Measurements from ENCODE around the gene PSORS1C1.

The PSORS1C1 gene

DNA sequence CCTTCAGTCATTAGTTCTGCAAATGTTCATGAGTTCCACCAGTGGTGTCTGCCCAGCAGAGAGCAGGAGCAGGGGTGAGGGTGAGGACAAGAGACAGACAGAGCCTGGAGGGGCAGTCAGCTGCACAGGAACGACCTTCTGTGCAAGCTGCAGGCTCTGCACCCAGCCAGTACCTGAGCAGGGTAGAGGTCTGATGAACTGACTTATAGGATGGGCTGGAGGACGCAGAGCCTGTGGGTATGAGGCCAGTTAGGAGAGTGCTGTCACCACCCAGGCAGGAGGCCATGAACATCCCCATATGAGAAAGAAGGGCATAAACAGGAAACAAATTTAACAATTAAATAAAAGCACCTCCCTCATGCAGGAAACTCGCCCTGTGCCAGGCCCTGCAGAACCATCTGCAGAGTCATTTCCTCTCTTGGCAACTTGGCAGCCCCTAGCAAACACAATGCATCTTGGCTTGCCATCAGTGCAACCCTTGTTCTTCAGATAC, 20.2 kb upstream of the PSORS1C1 start:
- no peak for DNase-seq (ENCODE audit: low read depth in 2 of 3, low spot score in 2 of 3)

DNA sequence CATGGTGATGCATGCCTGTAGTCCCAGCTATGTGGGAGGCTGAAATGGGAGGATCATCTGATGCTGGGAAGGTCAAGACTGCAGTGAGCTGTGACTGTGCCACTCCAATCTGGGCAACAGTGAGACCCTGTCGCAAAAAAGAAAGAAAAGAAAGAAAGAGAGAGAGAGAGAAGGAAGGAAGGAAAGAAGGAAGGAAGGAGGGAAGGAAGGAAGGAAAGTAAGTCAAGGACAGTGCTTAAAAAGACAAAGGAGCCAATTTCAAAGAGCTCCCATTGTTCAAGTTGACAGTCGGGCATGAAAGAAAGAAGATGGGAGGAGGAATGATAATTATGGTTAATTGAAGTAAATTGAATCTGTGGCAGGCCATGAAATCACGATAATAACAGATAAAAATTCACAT, 18.4 kb upstream of the PSORS1C1 start:
- DNase-seq (ENCODE audit: low read depth in 2 of 3, low spot score in 2 of 3), result no peak

DNA sequence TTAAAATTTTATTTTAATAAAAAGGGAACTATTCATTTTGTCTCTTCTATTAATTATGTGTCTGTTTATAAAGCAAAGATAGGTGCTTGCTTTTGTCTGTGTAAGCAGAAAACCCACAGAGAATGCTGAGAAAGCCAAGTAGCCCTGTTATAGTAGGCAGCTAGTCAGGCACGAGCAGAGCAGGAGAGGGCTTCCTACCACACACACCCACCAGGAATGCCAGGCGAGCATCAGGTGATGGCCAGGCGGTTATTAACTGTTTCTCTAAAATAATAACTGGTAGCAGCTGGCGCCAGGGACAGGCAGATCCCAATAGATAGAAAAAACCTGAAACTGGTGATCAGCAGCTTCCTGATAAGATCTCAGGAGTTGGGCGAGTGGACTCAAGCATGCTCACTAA, 17.9 kb upstream of the PSORS1C1 start:
- DNase-seq (ENCODE audit: low read depth in 2 of 3, low spot score in 2 of 3), result no peak

DNA sequence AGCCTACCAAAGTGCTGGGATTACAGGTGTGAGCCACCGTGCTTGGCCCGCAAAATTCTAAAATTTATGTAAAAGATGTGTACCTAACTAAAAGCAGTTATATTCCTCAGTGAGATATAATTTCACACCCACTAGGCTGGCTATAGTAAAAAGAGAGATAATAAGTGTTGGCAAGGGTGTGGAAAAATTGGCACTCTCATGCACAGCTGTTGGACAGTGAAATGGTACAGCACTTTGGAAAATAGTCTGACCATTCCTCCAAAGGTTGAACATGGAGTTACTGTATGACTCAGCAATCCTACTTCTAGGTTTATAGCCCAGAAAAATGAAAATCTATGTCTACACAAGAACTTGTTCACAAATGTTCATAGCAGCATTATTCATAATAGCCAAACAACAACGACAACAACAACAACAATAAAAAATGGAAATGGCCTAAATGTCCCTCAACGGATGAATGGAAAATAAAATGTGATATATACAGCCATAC, 16.1 kb upstream of the PSORS1C1 start:
- no peak for DNase-seq (ENCODE audit: low read depth in 2 of 3, low spot score in 2 of 3)

DNA sequence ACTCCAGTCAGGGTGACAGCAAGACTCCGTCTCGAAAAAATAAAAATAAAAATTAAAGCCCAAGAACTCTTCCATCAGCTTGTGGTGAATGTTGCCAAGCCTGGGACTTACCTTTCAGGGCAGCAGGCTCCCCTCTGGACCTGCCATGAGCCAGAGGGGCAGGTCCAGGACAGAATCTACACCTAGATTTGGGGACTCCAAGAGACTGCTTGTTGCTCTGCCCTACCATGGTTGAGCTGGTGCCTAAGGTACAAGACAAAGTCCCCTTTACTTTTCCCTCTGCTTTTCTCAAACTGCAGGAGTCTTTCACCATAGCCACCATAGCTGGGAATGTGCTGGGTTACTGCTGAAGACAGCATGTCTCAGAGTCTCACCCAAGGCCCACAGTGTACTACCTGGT, 11.5 kb upstream of the PSORS1C1 start:
- no peak for DNase-seq (ENCODE audit: low read depth in 2 of 3, low spot score in 2 of 3)

DNA sequence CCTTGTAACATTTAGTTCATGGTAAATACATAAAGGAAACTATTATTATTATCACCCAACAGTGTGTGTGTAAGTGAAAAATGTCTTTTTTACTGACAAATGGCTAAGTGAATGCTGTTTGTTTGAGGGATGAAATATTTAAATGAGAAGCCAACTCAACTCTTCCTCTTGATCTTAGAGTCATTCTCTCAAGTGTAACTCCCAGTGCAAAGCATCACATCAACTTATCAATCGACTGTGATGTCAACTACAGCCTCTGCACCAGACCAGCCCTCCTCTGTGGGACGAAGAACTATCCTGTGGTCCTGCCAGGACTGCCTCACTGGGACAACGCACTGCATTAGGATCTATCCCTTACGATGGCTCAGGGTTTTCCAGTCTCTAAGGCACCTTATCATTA, 7.5 kb upstream of the PSORS1C1 start:
- no peak for DNase-seq (ENCODE audit: low read depth in 2 of 3, low spot score in 2 of 3)

DNA sequence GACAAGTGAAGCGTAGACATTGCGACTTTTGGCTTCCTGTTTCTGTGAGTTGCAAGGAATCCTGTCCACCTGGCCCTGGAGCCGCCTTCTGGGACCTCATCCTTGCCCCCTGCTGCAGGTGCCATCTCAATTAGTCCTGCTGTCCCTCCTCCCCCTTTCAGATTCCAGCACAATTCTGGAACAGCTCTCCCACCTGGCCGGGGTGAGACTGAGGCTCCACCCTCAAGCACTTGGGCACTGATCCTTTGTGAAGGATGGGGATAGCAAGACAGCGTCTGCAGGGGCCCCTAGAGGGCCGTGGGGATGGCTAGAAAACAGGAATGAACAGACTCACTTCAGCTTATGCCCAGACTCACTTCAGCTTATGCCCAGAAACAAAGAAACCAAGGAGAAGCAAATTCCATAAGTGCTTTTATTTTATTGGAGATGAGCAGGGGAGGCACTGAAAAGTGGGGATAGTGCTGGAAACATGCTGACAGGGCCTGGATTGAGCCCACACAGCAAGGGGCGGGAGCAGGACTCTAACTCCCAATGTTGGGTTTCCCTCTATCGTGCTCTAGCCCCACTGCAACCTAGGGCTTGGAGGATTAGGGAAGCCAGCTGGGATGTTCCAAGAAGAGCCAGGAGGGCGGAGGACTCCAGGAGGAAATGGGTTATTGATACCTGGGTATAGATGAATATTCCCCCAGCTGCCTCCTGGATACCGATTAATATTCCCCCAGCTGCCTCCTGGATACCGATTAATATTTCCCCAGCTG, 3.6 kb upstream of the PSORS1C1 start:
- DNase-seq (ENCODE audit: low read depth in 2 of 3, low spot score in 2 of 3), result no peak

DNA sequence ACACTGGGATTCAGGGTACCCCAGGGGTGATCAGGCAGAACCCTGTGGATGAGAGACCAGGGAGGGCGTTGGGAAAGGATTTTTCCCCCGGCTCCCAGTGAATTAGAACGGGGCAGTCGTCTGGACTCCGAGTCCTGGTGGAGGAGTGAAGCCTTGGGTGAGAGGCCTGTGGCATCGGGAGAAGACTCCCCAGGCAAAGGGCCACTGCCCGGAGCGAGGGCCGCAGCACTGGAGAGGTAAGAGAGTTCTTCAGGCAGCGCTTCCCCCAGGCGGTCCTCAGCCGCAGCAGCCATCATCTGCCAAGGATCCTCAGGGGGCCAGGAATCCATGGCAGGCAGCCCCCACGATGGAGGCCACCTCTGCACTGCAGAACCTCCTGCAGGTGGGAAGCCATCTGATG, 2.9 kb upstream of the PSORS1C1 start:
- DNase-seq (ENCODE audit: low read depth in 2 of 3, low spot score in 2 of 3), result no peak

DNA sequence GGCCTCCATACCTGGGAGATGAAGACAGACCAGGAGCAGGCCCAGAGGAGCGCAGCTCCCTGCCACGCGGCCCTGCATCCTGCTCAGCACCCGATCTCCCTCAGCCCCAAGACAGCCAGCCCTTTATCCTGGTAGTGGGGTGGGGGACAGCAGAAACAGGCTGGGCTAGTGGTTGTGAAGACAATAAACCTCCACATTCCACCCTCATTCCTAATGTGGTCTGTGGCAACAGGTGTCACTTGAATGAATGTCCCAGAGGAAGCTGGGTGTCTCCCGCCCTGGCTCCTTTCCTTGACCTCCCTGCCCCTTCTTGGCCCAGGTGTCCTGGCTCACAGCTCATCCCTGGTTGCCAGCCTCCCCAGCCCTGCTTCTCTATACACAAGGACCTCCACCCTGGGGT, 2.1 kb upstream of the PSORS1C1 start, which contains the start of gene C6orf15:
Gene C6orf15, minus strand, starts transcription at position 98 of the 400 bp plus-strand sequence. Its CDS starts 20 bp downstream, at position 78.
- no peak for DNase-seq (ENCODE audit: low read depth in 2 of 3, low spot score in 2 of 3)

DNA sequence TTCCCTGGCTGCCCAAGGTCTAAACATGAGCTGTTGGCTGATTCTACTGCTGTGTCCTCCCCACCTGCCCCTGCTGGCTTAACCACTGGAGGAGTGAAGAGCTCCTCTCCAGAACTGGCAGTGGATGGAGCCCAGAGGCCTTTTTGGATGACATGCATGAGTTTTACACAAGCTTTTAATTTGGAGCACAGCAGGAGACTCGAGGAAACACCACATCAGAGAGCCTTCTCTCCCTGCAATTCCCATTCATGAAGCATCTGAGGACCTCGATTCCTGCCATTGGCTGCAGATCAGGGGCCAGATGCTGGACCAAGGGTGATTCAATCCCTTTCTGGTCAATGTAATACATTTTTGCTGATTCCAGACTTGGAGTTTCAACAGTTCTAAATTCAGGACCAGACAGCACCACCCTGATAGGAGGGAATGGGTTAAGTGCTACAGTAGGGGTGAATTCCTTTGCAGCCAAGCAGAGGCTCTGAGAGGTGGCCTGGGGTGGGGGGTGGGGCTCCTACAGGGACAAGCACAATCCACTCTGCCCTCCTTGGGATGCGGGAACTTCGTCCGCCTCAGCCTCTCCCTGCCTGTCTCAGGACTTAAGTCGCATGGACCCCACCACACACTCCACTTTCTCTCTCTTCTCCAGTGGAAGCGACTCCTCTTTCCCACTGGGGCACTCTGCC, 599 bp upstream of the PSORS1C1 start:
- no peak for DNase-seq (ENCODE audit: low read depth in 2 of 3, low spot score in 2 of 3)

DNA sequence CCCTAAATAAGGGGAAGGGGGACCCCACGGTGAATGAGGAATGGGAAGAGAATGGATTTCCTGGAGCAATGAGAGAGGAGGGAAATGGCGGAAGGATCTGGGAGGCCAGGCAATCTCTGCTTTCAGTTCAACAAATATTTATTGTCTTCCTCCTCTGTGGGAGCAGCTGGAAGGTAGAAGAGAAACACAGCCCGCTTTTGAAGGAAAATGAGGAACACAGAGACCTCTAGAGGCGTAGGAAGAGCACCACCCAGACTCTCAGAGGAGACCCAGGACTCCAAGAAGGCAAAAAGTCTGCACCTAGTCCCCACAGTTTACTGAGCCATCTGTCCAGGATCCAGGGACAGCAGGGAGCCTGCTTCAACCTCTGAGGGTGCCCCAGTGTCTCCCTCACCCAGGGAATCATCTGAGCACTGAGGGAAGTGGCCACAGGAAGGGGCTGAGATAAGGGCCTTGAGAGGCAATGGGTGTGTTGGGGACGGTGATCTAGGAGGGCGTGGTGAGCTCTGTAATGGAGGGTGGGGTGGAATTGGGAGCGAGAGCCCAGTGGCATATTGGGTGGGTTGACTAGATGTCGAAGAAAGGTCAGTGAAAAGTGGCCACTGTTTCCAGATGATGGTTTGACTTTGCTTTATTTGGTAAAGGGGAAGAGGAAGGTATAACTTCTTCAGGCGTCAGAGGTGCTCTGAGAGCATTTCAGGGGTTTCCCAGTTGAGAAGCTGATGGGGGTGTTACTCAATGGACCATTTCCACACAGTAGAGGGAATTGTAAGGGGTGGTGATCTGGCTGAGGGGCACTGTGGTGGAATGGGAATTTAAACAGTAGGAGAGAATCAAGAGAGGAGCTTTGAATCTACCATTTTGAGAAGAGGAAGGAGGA, 610 bp downstream of the PSORS1C1 start:
- no peak for DNase-seq (ENCODE audit: low read depth in 2 of 3, low spot score in 2 of 3)

DNA sequence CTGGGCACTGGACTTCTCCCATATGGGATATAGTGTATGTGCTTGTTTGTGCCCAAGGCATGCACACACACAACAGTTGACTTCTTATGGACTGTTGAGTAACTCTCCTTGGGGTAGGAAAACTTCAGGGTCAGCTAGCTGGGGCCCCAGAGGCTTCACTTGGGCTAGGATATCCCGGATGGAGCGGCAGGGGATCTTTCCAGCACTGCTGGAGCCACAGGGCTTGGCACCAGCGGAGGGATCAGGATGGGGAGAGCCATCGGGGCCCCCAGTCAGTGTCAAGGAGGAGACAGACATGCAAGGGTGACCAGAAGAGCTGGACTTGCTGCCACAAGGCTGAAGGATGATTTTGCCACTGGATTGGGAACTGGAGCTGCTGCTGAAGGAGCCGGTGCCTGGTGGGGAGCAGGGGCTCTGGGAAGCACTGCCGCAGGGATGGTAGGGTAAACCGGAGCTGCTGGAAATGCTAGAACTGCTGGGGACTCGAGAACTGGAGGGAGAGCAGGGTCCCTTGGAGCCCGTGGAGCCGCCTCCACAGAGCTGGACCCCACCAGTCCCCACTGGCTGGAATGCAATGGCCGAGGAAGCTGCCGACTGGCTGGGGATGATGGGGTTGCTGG, 1.5 kb downstream of the PSORS1C1 start:
- DNase-seq (ENCODE audit: low read depth in 2 of 3, low spot score in 2 of 3), result no peak

DNA sequence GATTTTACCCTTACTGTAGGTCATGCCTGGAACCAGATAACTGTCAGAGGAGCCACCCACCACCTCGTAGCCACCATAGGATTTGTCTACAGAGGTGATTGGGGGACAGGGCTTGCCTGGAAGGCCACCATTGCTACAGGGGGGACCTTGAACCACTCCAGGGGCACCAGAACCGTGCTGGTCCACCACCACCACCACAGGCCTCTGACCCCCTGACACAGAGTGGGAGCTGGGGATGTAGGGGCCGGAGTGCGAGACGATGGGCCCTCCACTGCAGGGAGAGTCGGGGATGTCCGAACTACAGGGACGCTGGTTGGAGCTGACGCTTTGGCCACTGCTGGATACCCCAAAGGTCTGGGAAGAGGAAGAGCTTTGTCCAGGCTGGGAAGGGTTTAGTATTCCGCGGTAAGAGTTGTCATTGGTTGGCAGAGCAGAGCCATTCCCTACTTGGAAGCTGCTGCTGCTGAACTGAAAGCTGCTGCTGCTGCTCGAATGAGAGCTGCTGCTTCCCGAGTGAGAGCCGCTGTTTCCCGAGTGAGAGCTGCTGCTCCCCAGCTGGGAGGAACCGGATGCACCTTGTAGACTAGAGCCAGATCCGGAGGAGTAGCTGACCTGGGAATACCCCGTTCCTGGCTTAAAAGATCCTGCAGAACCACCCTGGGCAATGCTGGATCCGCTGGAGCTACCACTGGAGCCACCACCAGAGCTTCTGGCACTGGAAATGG, 2.2 kb downstream of the PSORS1C1 start:
- no peak for DNase-seq (ENCODE audit: low read depth in 2 of 3, low spot score in 2 of 3)

DNA sequence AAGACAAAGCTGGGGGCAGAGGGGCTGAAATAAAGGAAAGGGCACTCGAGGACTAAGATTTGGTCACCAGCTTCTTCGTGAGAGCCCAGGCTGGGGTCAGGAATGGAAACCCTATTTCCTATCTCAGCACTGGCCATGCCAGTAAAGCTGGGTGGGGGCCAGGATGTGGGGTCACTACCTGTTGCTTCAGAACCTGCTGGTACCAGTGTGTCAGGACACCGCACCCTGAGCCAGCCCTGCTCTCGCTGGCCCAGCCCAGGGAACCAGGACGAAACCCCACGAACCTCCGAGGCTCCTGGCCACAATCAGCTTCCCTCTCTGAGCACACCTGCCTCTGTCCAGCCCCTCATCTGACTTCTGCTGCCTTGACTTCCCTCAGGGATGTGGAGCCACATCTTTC, 3.6 kb downstream of the PSORS1C1 start:
- no peak for DNase-seq (ENCODE audit: low read depth in 2 of 3, low spot score in 2 of 3)

DNA sequence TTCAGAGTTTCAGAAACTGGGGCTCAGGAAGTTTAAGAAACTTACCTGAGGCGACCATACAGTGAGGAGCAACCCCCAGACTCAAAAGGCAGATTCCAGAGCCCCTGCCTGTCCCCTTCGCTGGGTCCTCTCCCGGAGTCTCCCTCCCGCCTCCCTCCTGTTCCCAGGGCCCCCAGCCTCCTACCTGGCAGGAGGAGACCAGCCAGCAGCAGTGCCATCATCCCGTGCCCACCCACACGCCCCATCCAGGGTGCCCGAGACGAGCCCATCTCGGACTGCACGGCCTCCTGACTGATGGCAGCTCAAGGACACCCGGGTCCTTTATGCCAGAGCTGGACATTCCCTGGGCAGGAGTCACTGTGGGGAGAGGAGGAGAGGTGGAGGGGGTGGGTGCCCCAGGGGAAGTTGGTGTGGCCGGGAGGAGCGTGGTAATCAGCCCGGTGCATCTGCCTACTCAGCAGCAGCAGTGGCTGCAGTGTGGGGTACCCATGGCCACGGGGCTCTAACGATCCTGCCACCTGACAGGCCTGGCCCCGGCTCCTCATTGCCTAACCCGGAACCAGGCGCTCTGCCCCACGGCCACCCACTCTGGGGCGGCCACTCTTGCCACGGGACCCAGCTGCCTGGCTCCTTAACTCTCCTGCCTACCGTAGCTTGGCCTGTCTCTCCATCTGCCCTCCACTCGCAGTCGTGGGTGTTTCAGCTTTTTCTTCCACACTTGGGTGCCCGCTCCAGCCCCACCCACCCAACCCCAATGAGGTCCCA, 5.7 kb downstream of the PSORS1C1 start, which contains the start of gene CDSN:
Gene CDSN, minus strand, starts transcription at position 296 of the 765 bp plus-strand sequence. Its CDS starts 27 bp downstream, at position 269.
- DNase-seq (ENCODE audit: low read depth in 2 of 3, low spot score in 2 of 3), result no peak

DNA sequence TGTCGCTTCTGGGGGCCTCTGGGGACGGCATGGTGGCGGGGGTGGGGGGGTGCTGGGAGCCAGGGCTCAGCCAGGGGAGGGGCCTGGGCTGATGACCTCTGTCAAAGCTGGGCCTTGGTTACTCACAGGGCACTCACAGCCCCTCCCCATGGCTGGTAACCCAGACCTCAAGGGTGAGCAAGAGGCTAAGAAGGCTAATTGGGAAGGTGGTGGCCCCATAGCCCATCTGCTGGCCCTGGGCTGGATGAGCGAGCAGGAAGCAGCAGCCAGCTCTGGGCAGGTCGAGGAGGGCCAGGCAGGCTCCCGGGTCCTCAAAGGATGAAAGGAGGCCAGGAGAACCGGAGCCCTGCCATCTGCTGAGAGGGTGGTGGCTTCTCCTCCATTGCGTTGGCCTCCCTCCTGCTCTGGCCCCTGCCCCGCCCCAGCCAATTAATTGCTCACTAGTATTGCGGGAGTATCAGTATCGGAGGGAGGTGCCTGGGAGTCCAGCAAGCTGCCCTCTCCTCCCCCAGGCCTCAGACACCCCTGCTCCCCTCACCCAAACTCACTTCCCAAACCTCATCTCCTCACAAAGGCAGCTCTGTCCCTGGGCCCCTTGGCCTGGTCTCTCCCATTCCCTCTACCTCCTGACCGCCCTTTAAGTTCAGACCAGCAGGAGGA, 6.7 kb downstream of the PSORS1C1 start:
- no peak for DNase-seq (ENCODE audit: low read depth in 2 of 3, low spot score in 2 of 3)

DNA sequence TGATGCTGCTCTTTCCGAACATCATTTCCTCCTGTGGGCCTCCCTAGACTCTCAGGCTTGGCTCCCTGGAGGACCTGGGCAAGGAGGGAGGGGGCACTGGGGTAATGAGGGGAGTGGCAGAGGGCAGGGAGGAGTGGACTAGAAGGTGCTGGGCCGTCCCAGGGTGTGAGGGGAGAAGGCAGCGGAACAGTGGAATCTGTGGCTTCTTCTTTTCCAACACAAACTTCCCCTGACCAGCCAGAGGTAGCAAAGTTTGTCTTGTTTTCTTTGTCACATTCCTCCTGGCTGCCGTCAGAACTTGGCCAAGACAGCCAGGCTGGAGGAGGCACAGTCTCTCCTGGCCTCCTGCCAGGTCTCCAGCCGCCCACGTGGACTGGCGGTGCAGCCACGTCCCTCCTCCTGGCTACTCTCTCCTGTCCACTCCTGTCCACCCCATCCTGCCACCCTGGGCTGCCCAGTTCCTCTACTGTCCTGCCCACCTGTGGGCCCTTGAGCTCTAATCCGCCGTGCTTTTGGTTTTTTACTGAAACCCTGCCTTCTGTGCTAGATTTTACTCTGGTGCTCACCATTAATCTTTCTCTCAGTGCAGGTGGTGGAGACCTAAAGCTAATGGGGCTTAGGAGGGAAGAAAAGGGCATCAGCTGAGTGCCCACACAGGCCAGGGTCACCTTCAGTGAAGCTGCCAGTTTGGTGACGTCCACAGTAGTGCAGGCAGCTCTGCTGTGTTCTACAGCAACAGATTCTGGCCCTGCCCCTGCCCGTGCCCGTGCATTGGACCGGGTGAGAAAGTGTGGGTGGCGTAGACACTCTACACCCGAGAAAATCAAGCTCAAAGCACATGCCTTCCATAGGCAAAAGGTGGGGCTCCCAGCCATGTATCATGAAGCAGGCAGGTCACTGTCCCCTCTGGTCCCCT, 8.4 kb downstream of the PSORS1C1 start:
- DNase-seq (ENCODE audit: low read depth in 2 of 3, low spot score in 2 of 3), result no peak

DNA sequence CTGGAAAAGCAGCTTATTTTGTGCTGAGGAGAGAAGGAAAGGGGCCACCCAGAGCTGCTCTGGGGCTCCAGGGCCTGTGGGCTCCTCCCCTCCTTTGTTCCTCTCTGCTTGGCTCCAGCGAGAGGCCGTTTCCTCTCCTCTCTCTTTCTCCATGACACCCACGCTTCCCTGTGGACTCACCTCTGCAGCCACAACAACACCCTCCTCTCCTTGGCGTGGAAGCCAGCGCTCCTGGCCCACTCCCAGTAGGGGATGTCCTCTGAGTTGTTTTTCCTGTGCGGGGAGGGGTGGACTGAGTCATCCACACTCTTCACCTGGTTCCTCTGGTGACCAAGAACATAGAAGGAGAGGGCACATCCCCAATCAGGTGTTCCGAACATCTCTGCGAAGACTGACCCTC, 10.6 kb downstream of the PSORS1C1 start:
- no peak for DNase-seq (ENCODE audit: low read depth in 2 of 3, low spot score in 2 of 3)

Data from activated CD8-positive, alpha-beta memory T cell treated with anti-CD3 and anti-CD28 coated beads for 48 hours (primary cell).